Stimulated activated CD8-positive, alpha-beta memory T cell treated with anti-CD3 and anti-CD28 coated beads, Interleukin-4, amount 100 ng/mL, for 24 hours (primary cell): Measurements from ENCODE around the gene IFI27L1.
A peak's percentile ranks its signal among the peaks of the same experiment; 100 is the strongest.

Source experiments
- DNase-seq: peaks from one replicate; pipeline ENCODE4 v3.0.0-alpha.2; 2020; ENCODE audit warnings: low read depth

The IFI27L1 gene

GRCh38 chr14:94080621-94081385, at the start of gene IFI27L1, which contains the start of gene DDX24:
IFI27L1 (plus strand) TSS chr14:94081310; CDS start chr14:94096938, 15,628 bp downstream.
DDX24 (minus strand) TSS chr14:94081202; CDS start chr14:94079742, 1,460 bp downstream.
- DNase-seq = peak; percentile 92

- DNase-seq = no peak
Measured at GRCh38 chr14:94031883-94032279, 49.2 kb upstream of the IFI27L1 start.

GRCh38 chr14:94034886-94035285, 46.2 kb upstream of the IFI27L1 start:
- no peak for DNase-seq

- DNase-seq = peak; percentile 63
Measured at GRCh38 chr14:94036313-94037167, 44.6 kb upstream of the IFI27L1 start.

GRCh38 chr14:94037954-94038353, 43.2 kb upstream of the IFI27L1 start:
- DNase-seq = no peak

GRCh38 chr14:94038510-94038909, 42.6 kb upstream of the IFI27L1 start:
- DNase-seq = no peak

- no peak for DNase-seq
Measured at GRCh38 chr14:94038921-94039629, 42.0 kb upstream of the IFI27L1 start.

GRCh38 chr14:94040247-94040646, 40.9 kb upstream of the IFI27L1 start:
- DNase-seq = no peak

- DNase-seq = no peak
Measured at GRCh38 chr14:94040796-94041195, 40.3 kb upstream of the IFI27L1 start.

- no peak for DNase-seq
Measured at GRCh38 chr14:94041551-94042346, 39.4 kb upstream of the IFI27L1 start.

- no peak for DNase-seq
Measured at GRCh38 chr14:94042433-94043091, 38.5 kb upstream of the IFI27L1 start.

GRCh38 chr14:94043111-94043755, 37.9 kb upstream of the IFI27L1 start:
- no peak for DNase-seq

- no peak for DNase-seq
Measured at GRCh38 chr14:94043756-94044475, 37.2 kb upstream of the IFI27L1 start.

- no peak for DNase-seq
Measured at GRCh38 chr14:94044476-94045091, 36.5 kb upstream of the IFI27L1 start.

GRCh38 chr14:94045101-94045500, 36.0 kb upstream of the IFI27L1 start:
- no peak for DNase-seq

GRCh38 chr14:94045563-94046345, 35.4 kb upstream of the IFI27L1 start:
- DNase-seq = no peak

GRCh38 chr14:94046696-94047250, 34.3 kb upstream of the IFI27L1 start:
- no peak for DNase-seq

- no peak for DNase-seq
Measured at GRCh38 chr14:94047581-94047980, 33.5 kb upstream of the IFI27L1 start.
